Stomach (tissue), 4 donors: ENCODE data around the gene OXLD1.

ENCODE experiments used
- POLR2A ChIP-seq, 4 donors: fragments of 450-650 bp; IDR thresholded peaks; one replicate each; pipeline ENCODE4 v1.6.1; 2016; ENCODE audit warnings: antibody characterized with exemption in 4 of 4, control low read depth in 2 of 4, mild to moderate bottlenecking in 1 of 4, moderate library complexity in 1 of 4
- POLR2AphosphoS5 ChIP-seq, 3 donors: sonication (generic); formaldehyde crosslinking; IDR thresholded peaks; one replicate each; pipeline ENCODE4 v1.6.1; 2016; ENCODE audit warnings: antibody characterized with exemption in 3 of 3
- TF ChIP-seq, protein P1 (sequence below), 7 experiments: fragments of 450-650 bp in 4 of 7; fragments of 200-600 bp in 3 of 7; sonication (generic) in 3 of 7; IDR thresholded peaks; one replicate each; pipeline ENCODE4 v1.5.1; 2016 to 2019; ENCODE audit warnings: antibody characterized with exemption in 7 of 7, control low read depth in 2 of 7, mild to moderate bottlenecking in 1 of 7

DNA sequence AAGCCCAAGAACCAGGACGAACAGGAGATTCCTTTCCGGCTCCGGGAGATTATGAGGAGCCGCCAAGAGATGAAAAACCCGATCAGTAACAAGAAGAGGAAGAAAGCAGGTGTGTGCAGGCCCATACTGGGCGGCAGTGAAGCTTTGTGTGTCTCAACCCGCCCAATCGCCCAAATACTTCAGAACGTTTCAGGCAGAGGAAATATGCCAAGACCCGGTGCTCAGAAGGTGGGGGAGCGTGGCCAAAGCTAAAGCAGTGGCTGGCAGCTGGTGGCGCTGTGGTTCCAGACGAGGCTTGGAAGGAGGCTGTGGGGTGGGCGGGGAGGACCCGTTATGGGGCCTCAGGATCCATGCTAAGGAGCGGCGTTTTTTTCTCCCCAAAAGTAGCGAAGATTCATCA lies 1.3 kb upstream of the OXLD1 start:
- no peak for TF ChIP-seq POLR2A (IDR thresholded peaks at IDR 0.05)
- TF ChIP-seq POLR2AphosphoS5 (IDR thresholded peaks at IDR 0.05), result no peak
- TF ChIP-seq, protein P1, sequence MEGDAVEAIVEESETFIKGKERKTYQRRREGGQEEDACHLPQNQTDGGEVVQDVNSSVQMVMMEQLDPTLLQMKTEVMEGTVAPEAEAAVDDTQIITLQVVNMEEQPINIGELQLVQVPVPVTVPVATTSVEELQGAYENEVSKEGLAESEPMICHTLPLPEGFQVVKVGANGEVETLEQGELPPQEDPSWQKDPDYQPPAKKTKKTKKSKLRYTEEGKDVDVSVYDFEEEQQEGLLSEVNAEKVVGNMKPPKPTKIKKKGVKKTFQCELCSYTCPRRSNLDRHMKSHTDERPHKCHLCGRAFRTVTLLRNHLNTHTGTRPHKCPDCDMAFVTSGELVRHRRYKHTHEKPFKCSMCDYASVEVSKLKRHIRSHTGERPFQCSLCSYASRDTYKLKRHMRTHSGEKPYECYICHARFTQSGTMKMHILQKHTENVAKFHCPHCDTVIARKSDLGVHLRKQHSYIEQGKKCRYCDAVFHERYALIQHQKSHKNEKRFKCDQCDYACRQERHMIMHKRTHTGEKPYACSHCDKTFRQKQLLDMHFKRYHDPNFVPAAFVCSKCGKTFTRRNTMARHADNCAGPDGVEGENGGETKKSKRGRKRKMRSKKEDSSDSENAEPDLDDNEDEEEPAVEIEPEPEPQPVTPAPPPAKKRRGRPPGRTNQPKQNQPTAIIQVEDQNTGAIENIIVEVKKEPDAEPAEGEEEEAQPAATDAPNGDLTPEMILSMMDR (IDR thresholded peaks at IDR 0.05), result no peak
